Transverse colon (tissue), 4 donors: ENCODE results near the gene HOXD3. TPM values are rescaled to one million over a fixed set of nuclear protein-coding genes. Genes with fewer than 3 reads are reported as not detected.

ENCODE experiments used
- DNase-seq: peaks from one replicate; pipeline ENCODE4 v3.0.0-alpha.2; 2019
- H3K27ac ChIP-seq, 4 donors: fragments of 200-600 bp; sonication (generic); 2 replicates each; pipeline ENCODE4 v1.5.1; 2016 to 2018; ENCODE audit warnings: inconsistent platforms in 4 of 4
- H3K27me3 ChIP-seq: fragments of 200-600 bp; sonication (generic); 2 replicates; pipeline ENCODE4 v1.5.1; 2017; ENCODE audit warnings: inconsistent platforms
- H3K36me3 ChIP-seq, 4 donors: fragments of 200-600 bp; sonication (generic); 2 replicates each; pipeline ENCODE4 v1.5.1; 2017 to 2019; ENCODE audit warnings: inconsistent platforms in 4 of 4
- H3K4me1 ChIP-seq, 4 donors: fragments of 200-600 bp; sonication (generic); 2 replicates each; pipeline ENCODE4 v1.5.1; 2017 to 2020; ENCODE audit warnings: inconsistent platforms in 4 of 4
- H3K4me3 ChIP-seq, 4 donors: fragments of 200-600 bp; sonication (generic); 1 replicate in 1 of 4; 2 replicates in 3 of 4; pipeline versions ENCODE4 v1.5.1 to v1.6.1; 2017 to 2019; ENCODE audit warnings: inconsistent platforms in 4 of 4
- H3K9me3 ChIP-seq, 2 donors: fragments of 200-600 bp; sonication (generic); 2 replicates each; pipeline ENCODE4 v1.5.1; 2017 to 2019; ENCODE audit warnings: inconsistent platforms in 2 of 2
- EP300 ChIP-seq: sonication (generic); formaldehyde crosslinking; IDR thresholded peaks from one replicate; pipeline ENCODE4 v1.6.1; 2017; ENCODE audit warnings: antibody characterized with exemption, low read depth
- POLR2A ChIP-seq: fragments of 450-650 bp; IDR thresholded peaks from one replicate; pipeline ENCODE4 v1.6.1; 2016; ENCODE audit warnings: antibody characterized with exemption, mild to moderate bottlenecking, moderate library complexity
- POLR2AphosphoS5 ChIP-seq, 3 donors: sonication (generic); formaldehyde crosslinking; IDR thresholded peaks; one replicate each; pipeline ENCODE4 v1.6.1; 2016; ENCODE audit warnings: antibody characterized with exemption in 3 of 3
- WGBS, 2 donors: methylation state at CpG; one replicate each; pipeline ENCODE4 v1.1.5; 2018; ENCODE audit warnings: low coverage in 1 of 2; 5-methylcytosine and 5-hydroxymethylcytosine counted together
- in situ Hi-C, 4 donors: fragments of 200-750 bp; cut with MboI; loops; one replicate each; pipeline versions ENCODE4 v1.15.0 to v1.15.1; 2017; ENCODE audit warnings: low sequenced_read_pairs in 3 of 4, low pct_ligation_motif_present in 1 of 4, low pct_unique_long_range_greater_than_20kb in 1 of 4
- intact Hi-C: fragments of 100-400 bp; cut with DNase I; formaldehyde crosslinking; loops from one replicate; pipeline ENCODE4 v1.15.1; 2023; ENCODE audit warnings: low total_unique reads
- total RNA-seq, 4 donors: library from RNA; depleted of rRNA; stranded (reverse); fragments of >200 nt; gene quantifications; one replicate each; pipeline ENCODE4 v1.1.0, GENCODE V29; 2016
- TF ChIP-seq, protein P1 (sequence below), 5 experiments: fragments of 200-600 bp in 3 of 5; fragments of 450-650 bp in 2 of 5; sonication (generic) in 3 of 5; IDR thresholded peaks; 1 replicate in 2 of 5; 2 replicates in 3 of 5; pipeline ENCODE4 v1.5.1; 2016 to 2017; ENCODE audit warnings: antibody characterized with exemption in 5 of 5, inconsistent platforms in 3 of 5, mild to moderate bottlenecking in 2 of 5, moderate library complexity in 1 of 5

Gene HOXD3
- total RNA-seq, 4 donors from 2014 or later, result 2.0 to 15.7 (median 7.6) TPM; not detected in 1

DNA sequence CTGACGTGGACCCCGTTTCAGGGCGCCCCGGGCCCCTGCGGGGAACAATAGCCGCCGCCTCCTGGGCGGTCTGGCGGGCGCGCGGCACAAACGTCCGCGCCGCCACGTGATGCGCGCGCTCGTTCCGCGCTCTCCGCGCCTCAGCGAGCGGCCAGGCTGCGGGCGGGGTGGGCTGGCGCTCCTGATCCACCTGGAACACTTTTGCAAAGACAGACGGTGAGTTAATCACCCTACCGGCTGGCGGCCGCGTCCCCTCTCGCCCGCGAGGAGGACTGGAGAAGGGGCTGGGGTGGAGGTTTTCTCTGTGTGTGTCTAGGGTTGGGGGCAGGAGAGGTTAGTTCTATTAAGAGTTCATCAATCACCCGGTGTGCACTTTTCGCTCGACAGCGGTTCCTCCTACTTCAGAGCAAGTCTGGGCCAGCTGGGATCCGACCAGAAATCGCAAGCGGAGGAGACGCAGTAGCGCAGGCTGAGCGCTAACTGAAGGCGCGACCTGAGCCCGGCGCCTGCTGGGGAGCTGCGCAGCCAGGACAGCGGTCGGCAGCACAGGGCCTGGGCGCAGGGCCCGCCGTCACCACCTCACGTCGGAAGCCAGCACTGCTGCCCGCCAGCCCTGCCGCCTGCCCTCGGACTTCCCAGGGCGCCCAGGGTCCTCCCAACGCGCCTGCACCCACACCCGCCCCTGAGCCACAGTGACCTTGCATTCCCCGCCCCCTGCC, 21.1 kb downstream of the HOXD3 start:
- H3K4me1 ChIP-seq, result peaks cover 0 to 35% (median 27%) of the 10 kb centered on the region in 4 donors
- H3K36me3 ChIP-seq, result no peaks in the 10 kb centered on the region
- DNase-seq, result peak; percentile 64
- TF ChIP-seq, protein P1, sequence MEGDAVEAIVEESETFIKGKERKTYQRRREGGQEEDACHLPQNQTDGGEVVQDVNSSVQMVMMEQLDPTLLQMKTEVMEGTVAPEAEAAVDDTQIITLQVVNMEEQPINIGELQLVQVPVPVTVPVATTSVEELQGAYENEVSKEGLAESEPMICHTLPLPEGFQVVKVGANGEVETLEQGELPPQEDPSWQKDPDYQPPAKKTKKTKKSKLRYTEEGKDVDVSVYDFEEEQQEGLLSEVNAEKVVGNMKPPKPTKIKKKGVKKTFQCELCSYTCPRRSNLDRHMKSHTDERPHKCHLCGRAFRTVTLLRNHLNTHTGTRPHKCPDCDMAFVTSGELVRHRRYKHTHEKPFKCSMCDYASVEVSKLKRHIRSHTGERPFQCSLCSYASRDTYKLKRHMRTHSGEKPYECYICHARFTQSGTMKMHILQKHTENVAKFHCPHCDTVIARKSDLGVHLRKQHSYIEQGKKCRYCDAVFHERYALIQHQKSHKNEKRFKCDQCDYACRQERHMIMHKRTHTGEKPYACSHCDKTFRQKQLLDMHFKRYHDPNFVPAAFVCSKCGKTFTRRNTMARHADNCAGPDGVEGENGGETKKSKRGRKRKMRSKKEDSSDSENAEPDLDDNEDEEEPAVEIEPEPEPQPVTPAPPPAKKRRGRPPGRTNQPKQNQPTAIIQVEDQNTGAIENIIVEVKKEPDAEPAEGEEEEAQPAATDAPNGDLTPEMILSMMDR (IDR thresholded peaks at IDR 0.05), result no peak
- TF ChIP-seq POLR2A (no peak), POLR2AphosphoS5 (IDR thresholded peaks at IDR 0.05) (no peak), EP300 (no peak)
- intact Hi-C loops (no loop called here), in situ Hi-C loops (no loop called here)
- 11% methylated on average over 57 of the region's 68 CpGs; no CpG with 5 or more reads in 1 of the 2 donors for WGBS, 2 donors
- peaks cover 61% of the 10 kb centered on the region for H3K27me3 ChIP-seq
- H3K9me3 ChIP-seq, result no peaks in the 10 kb centered on the region
- H3K4me3 ChIP-seq, result peak overlapping the region; percentile 7 to 43 (median 29)
- peak overlapping the region; percentile 23 to 69 (median 49) for H3K27ac ChIP-seq

DNA sequence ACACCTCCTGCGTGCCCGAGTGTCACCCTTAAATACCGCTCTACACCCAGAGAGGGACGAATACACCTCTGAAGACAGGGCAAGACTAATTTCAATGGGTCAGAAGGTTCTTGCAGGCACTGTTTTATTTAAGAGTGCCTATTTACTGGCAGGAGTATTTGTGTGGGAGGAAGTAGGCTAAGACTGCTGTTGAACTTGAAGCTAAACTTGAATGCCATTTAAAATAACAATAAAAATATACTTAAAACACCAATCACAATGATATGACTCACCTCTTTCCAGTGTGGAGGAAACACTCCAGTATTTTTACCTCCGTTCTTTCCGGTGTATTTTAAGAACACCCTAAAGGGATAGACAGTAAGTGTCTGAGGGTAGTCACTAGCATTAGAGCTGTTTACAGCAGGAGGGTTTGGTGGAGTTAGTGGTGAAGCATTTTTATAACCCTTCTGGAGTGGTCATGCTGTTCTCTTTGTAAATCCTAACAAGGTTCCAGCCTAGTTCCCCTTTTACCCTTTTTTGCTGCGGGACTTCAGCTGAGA, 21.7 kb downstream of the HOXD3 start:
- in situ Hi-C loops (no loop called here), intact Hi-C loops (no loop called here)
- Histone ChIP-seq H3K36me3 (no peaks in the 10 kb centered on the region), H3K27me3 (peaks cover 56% of the 10 kb centered on the region), H3K4me3 (peak overlapping the region in 2 of 4 donors; percentile 23 to 43), H3K9me3 (no peaks in the 10 kb centered on the region), H3K4me1 (peaks cover 0 to 32% (median 27%) of the 10 kb centered on the region in 4 donors), H3K27ac (peak overlapping the region; percentile 23 to 69 (median 49))
- DNase-seq, result no peak
- TF ChIP-seq POLR2A, result no peak
- TF ChIP-seq POLR2AphosphoS5 (IDR thresholded peaks at IDR 0.05), result no peak
- TF ChIP-seq, protein P1 (IDR thresholded peaks at IDR 0.05), result no peak
- no peak for TF ChIP-seq EP300
- WGBS, 2 donors, result 22 to 24% methylated on average over 3 to 7 of the region's 7 CpGs

DNA sequence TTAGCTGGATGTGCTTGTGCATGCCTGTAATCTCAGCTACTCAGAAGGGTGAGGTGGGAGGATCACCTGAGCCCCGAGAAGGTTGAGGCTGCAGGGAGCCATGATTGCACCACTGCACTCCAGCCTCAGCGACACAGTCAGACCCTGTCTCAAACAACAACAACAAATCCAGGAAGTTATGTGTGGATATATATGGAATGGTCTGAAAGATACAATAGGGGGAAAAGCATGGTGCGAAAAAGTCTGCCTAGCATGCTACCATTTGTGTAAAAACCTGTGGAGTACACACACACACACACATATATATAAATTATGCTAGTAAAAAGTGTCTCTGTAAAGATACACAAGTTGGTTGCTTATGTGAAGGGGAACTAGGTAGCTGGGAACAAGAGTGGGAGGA, 24.4 kb downstream of the HOXD3 start:
- Histone ChIP-seq H3K4me3 (no peak overlapping the region), H3K36me3 (no peaks in the 10 kb centered on the region), H3K27me3 (peaks cover 34% of the 10 kb centered on the region), H3K27ac (no peak overlapping the region), H3K9me3 (no peaks in the 10 kb centered on the region), H3K4me1 (peaks cover 0 to 19% (median 15%) of the 10 kb centered on the region in 4 donors)
- in situ Hi-C loops (no loop called here), intact Hi-C loops (no loop called here)
- WGBS, 2 donors, result 61 to 78% methylated on average over 2 to 3 of the region's 3 CpGs
- TF ChIP-seq, protein P1 (IDR thresholded peaks at IDR 0.05), result no peak
- TF ChIP-seq POLR2AphosphoS5 (IDR thresholded peaks at IDR 0.05) (no peak), EP300 (no peak), POLR2A (no peak)
- no peak for DNase-seq

DNA sequence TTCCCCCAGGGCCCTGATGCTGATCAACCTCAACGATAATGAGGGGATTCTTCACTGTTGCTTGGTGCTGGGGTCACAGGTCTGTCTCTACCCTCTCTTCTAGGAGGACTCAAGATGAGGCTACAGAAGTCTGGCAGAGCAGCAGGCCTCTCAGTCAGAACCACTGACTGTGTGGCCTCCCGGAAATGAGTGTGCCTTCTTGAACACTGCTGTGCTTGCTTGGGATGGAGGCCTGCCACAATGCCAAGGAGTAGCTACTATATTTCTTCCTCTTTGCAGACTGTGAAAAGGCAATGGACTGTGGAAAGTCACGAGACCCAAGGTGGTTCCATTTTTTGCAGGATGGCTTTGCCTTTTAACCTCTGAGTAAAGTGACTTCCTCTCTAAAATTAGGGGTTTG, 25.6 kb downstream of the HOXD3 start:
- 44 to 88% methylated on average over 1 to 3 of the region's 3 CpGs for WGBS, 2 donors

More for the DNA sequence above, 25.6 kb downstream of the HOXD3 start:
- no peak for DNase-seq
- in situ Hi-C loops (no loop called here), intact Hi-C loops (no loop called here)
- Histone ChIP-seq H3K9me3 (no peaks in the 10 kb centered on the region), H3K27me3 (peaks cover 29% of the 10 kb centered on the region), H3K4me3 (no peak overlapping the region), H3K4me1 (peaks cover 0 to 30% (median 14%) of the 10 kb centered on the region in 4 donors), H3K27ac (no peak overlapping the region), H3K36me3 (no peaks in the 10 kb centered on the region)
- TF ChIP-seq EP300, result no peak
- TF ChIP-seq POLR2A, result no peak
- TF ChIP-seq POLR2AphosphoS5 (IDR thresholded peaks at IDR 0.05), result no peak
- TF ChIP-seq, protein P1 (IDR thresholded peaks at IDR 0.05), result no peak
